Subcutaneous preadipocyte (primary cell): ENCODE data around the gene HAPLN1. TPM values are rescaled to one million over a fixed set of nuclear protein-coding genes. Genes with fewer than 3 reads are reported as not detected.

Source experiments
- small RNA-seq: library from RNA; depleted of rRNA; stranded (forward); fragments of <200 nt; gene quantifications from one replicate; pipeline ENCODE3, GENCODE V24; 2012
- total RNA-seq: library from RNA; depleted of rRNA; stranded (reverse); fragments of >200 nt; gene quantifications from 2 replicates; pipeline ENCODE4 v1.2.3, GENCODE V29; 2012

HAPLN1 gene
- total RNA-seq: not detected in 2 replicates

DNA sequence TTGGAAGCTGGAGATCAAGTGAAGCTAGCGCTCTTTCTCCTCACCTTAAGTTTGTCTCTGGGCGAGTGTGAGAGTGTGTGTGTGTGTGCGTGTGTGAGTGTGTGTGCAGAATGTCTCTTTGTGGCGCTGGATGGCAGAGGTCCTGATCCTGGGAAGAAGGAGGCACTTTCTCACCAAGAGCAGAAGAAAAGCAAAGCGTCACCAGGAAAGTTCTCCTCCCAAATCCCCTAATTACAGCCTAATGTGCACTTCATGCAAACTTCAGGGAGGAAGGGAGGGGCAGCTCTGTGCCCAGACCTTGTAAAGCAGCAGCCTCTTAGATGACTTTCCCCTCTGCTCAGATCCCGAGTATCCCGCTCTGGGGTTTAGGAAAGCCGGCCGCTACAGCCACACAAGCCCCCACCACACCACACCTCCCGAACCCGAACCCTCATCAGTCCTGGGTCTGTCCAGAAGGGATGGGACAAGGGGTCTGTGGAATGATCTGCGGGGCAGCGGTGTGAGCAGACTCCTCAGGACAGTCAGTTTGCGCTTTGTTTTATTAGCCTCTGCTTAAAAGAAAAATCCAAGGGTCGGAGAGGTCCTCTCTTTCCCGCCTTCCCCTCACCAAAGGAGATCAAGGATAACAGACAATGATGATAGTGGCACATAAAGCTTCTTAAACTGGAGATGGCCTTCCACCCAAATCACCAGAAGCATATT, at the start of gene HAPLN1:
Gene HAPLN1, minus strand, starts transcription at position 20 of the 702 bp plus-strand sequence. CDS start 47,332 bp downstream, outside the sequence.

Small RNAs within 50 kb of the gene (small RNA-seq; reads per million reads assigned to genes)
- not detected for gene RN7SKP295
- gene RNU6-620P: not detected

Other genes starting within 250 kb of the HAPLN1 start
- gene VCAN, start 249.1 kb downstream of the HAPLN1 start, total RNA-seq: 278 and 379 TPM in 2 replicates